ENCODE data around the gene PADI1.

PADI1 gene

DNA sequence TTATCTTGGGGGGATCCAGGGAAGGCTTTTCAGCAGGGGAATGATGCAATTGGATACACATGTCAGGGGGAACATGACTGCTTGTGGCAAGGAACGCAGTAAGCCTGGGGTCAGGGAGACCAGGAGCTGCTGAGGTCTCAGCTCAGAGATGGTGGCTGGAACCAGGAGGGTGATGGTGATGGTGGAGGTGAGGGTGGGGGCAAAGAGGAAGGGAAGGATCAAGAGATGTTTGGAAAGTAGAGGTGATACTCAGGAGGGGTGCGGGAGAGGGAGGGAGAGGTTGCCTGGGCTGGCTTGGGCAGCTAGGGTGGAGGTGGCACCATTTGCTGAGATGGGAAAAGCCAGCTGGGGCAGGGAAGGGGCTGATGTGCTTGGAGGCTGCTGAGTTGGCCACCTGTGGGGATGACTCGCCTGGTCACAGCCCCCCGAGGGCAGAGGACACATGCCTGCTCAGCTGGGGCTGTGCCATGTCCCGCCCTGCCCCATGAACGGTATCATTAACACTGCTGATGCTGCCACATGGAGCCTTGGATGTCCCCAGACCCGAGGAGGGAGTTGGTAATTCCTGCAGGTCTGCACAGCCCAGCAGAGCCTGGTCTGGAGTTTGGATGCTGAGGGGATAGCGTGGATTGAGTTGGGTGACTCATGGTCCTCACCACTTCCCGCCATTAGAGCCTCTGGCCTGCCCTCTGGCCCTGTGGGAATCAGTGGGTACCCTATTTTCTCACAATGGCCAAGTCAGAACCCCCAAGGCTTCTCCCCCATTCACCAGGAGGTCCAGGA lies 6.3 kb upstream of the PADI1 start:
- DNase-seq: no peak

DNA sequence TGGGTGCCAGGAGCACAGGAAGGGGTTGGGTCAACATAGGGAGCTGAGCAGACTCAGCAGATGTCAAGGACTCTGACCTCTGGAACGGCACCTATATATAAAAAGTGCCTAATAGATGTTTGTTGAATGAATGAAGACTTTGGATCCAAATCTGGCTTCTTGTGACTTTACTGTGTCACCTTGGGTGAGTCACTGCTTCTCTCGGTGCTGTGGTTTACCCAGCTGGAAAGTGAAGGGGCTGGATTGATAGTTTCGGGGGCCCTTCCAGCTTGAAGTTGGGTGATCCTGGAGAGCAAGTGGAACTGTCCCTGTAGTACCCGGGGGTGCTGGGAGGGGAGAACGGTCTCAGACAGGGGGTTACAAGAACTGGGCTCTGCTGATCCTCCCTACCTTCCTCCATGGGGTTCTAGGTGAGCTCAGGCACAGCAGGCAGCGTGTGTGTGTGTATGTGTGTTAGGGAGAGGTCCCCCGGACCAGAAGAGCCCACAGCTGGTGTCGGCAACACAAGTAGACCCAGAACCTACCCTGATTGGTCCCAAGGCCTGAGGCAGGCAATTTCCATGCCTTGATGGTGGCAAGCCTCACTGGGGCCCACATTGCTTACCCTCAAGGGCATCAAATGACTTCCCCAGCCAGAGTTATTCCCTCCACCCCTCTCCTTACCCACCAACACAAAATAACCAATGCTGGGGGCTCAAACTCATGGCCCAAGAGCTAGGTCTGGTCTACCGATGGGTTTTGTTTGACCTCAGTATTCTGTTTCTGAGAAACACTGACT lies 5.5 kb upstream of the PADI1 start:
- DNase-seq: no peak

GRCh38 chr1:17200246-17200645 lies 4.7 kb upstream of the PADI1 start:
- no peak for DNase-seq

- DNase-seq: no peak
Observed at GRCh38 chr1:17200756-17201155, 4.2 kb upstream of the PADI1 start.

GRCh38 chr1:17201201-17202021 lies 3.5 kb upstream of the PADI1 start:
- DNase-seq: no peak

DNA sequence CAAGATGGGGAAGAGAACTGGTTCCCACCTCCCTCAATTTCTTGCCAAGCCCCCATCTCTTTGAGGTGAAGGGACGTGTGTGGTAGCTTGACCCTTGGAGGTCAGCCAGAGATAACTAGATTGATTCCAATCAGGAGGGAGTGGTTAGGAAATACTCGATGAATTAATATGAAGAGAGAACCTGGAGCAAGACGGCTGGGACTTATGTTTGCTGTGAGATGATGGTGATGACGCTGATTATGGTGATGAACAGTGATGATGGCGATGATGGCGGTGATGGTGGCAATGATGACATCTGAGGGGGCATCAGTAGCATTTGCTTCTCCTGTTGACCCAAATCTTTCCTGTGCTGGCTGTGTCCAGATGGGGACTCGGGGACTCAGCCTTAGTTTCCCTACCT lies 724 bp downstream of the PADI1 start:
- no peak for DNase-seq

DNA sequence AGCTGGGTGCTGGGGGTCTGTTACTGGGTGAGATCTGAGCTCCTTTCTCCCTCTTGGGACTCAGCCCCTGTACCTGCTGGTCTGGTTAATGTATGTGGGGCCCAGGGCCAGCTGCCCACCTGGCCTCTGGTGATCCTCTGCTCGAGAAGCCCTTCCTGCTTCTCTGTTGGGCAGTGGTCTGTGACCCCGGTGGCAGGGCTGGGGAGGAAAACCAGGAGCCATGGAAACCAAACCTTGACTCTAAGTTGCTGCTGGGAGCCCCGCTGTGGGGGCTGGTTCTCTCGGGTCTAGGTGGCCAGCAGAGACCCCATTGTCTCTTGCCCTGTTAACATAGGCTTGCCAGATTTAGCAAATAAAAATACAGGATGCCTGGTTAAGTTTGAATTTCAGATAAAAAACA lies 1.3 kb downstream of the PADI1 start:
- DNase-seq: no peak

- DNase-seq: no peak
Observed at GRCh38 chr1:17207046-17207445, 2.1 kb downstream of the PADI1 start.

- no peak for DNase-seq
Observed at GRCh38 chr1:17207540-17207939, 2.6 kb downstream of the PADI1 start.

DNA sequence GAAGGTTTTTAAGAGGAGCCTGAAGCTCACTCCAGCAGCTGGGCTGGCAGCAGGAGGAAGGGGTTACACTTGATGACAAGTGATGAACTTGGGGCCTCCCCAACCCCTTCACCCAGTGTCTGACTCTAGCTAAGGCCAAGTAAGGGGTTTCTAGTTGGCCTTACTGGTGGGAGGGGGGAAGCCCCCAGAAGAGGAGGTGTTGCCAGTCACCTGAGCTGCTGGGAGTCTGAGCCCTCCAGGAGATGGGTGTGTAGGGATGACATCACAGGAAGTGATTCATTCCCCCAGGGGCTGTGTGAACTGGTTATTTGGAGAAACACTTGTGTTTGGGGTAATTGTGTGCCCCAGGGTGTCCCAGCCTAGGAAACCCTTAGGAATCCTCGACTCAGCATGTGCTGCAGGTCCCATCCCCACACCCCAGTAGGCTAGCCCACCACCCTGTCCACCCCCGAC lies 3.1 kb downstream of the PADI1 start:
- no peak for DNase-seq

DNA sequence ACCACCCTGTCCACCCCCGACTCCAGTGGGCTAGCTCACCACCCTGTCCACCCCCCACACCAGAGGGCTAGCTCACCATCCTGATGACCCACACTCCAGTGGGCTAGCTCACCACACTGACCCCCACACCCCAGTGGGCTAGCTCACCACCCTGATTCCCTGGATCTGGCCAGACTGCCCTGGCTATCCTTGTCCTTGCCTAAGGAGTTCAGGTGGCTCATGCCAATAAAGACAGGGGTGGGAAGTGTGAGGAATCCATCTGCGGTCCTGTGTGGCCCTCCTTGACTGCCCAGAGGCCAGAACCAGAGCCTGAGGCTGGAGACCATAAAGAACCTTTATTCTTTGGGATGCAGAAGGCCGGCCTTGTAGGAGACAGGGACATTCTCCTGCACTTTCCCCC lies 3.6 kb downstream of the PADI1 start:
- no peak for DNase-seq

DNA sequence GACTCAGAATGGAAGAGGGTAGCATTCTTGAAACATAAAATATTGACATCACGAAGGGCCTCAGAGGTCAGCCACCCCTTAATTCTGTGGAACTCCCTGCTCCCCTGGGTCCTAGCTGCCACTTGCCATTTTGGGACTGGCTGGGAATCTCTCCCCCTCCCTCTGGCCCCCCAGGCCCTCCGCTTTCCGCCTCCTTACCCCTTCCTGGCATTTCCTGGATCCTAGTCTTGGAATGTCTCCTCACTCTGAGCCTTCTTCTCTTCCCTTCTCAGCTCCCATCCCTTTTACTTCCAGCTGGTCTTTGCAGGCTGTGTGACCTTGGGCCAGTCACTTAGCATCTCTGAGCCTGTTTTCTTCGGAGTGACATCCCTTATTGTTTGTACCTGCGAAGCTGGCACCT lies 4.5 kb downstream of the PADI1 start:
- no peak for DNase-seq

DNA sequence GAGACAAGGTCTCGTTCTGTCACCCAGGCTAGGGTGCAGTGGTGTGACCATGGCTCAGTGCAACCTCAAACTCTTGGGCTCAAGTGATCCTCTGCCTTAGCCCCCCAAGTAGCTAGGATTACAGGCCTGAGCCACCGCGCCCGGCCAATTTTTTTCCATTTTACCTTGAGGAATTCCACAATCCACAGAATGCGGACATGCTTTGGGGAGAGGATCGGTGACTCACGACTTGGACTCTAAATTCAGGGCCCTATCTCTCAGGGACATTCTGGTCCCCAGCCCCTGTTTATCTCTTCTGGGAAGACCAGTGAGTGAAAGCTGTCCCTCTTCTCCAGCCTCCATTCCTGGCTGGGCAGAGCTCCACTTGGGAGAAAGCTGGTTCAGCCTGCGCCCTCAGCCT lies 5.2 kb downstream of the PADI1 start:
- DNase-seq: no peak

DNA sequence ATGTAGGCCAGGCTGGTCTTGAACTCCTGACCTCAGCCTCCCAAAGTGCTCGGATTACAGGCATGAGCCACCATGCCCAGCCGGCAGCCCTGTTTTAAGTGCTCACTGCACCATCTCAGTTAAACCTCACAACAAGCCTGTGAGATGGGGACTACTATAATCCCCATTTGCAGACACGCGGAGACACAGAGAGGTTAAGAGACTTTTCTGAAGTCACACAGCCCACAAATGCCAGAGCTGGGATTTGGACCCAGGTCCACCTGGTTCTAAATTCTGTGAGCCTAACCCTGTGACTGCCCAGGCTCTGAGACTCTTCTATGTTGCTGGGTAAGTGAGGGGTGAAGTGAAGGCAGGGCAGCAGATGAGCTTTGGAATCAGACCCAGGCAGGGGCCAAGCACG lies 6.4 kb downstream of the PADI1 start:
- no peak for DNase-seq

- no peak for DNase-seq
Observed at GRCh38 chr1:17212009-17212408, 7.1 kb downstream of the PADI1 start.

DNA sequence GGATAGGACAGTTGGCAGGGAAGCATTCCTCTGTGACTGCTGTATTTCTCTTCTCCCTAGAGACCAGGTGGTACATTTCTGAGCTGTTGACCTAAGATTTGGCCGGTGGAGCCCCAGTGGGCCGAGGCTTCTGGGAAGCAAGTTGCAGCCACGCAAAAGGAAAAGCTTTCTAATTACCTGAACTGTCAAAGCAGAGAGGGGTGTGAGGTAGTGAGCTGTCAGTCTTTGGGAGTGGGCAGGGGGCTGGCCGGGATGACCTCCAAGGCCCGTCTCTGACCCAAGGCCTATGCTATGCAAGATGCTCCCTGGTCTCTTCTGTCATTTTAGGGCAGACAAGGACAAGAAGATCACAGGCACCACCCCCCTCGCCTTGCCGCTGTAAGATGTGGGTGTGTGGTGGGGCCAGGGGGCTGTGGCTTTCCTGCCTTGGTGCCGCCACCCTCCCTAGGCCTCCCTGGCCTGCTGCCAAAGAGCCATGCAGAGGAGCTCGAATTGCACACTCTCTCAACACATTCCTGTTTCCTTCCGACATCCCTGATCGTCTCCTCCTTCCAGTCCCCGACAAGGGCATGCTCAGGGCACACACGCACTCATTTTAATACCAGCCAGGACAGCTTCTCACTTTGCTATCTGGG lies 7.7 kb downstream of the PADI1 start:
- DNase-seq: peak; percentile 31

GRCh38 chr1:17213148-17213781 lies 8.3 kb downstream of the PADI1 start:
- DNase-seq: no peak

DNA sequence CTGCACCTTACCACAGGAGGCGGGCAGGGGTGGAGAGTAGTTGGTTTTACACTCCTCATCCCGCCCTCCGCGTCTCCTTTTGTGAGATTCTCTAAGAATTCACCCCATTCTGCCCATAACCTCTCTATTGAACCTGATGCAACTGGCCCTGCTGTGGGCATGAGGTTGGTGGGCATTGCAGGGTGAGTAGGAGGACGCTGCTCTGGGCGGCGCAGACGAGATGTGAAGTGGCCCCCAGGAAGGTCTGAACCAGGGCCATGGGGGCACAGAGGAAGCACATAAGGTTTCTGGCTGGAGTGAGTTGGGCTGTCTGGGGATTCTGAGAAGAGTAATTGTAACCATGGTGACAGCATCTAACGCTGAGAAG lies 8.8 kb downstream of the PADI1 start:
- no peak for DNase-seq

GRCh38 chr1:17214876-17215544 lies 10.1 kb downstream of the PADI1 start:
- no peak for DNase-seq

GRCh38 chr1:17215545-17215890 lies 10.6 kb downstream of the PADI1 start:
- DNase-seq: no peak

DNA sequence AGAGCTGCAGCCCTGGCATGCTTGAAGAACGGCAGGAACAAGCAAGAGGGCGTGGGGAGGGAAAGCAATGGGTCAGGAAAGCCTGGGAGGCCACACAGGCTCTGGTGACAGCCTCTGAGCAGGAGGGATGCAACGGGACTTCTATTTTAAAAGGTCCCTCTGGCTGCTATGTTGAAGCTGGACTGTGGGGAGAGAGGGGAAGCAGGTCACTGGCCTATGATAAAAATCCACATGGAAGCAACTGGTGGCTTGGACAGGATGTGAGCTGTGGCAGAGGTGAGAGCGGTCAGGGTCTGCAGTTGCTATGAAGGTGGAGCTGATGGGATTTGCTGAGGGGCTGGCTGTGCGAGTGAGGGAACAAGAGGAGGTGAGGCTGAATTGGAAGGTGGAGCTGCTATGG lies 11.2 kb downstream of the PADI1 start:
- no peak for DNase-seq

DNA sequence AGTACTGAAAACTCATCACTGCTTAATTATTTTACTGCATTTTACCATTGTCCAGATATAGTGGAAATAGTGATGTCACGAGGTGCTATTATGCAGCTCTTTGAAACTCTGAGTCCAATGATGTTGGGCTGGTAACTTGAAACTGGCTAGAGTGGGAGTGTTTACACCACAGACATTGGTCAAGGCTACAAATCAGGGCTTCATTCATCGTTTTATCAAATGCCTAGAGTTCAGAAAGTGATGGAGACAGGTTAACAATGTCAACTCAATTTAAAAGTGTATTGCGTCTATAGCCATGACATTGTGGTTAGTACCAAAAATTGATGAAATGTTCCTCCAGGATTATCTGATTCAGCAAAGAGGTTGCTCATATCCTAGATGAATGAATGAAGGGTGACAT lies 12.7 kb downstream of the PADI1 start:
- DNase-seq: no peak

All from NCI-H1105 treated with DMSO at 0.1 percent for 48 hours (cell line).